H1 (cell line): Measurements from ENCODE around the gene E2F8. TPM values are rescaled to one million over a fixed set of nuclear protein-coding genes. Genes with fewer than 3 reads are reported as not detected.

ENCODE experiments used
- CTCF ChIA-PET: fragments of 300-600 bp; sonication (Branson Sonifier 250); formaldehyde crosslinking; loops from one replicate; lab custom pipeline; 2021; ENCODE audit not compliant: partially characterized antibody; lab: Charles Lee
- POLR2A ChIA-PET: fragments of 300-600 bp; sonication (Branson Sonifier 250); formaldehyde crosslinking; loops from one replicate; lab custom pipeline; 2021; ENCODE audit warnings: inconsistent platforms; ENCODE audit not compliant: partially characterized antibody; lab: Charles Lee
- DNase-seq, 2 experiments: peaks; one replicate each; pipeline versions ENCODE4 v3.0.0 to v3.0.0-alpha.2; 2010 to 2022; ENCODE audit warnings: low spot score in 2 of 2, low read depth in 1 of 2, mixed read lengths in 1 of 2
- FAIRE-seq: peaks from 2 replicates; lab custom pipeline; 2011; peaks lifted over from hg19 to GRCh38; lab: Jason Lieb, UNC
- H2AFZ ChIP-seq: 2 replicates; pipeline ENCODE4 v1.8.1; 2012; ENCODE audit warnings: low read length, inconsistent platforms
- H2AK5ac ChIP-seq: 2 replicates; pipeline ENCODE4 v1.6.1; 2013; ENCODE audit warnings: low read depth, low read length
- H2BK120ac ChIP-seq: replicated peaks from 2 replicates; pipeline ENCODE3; 2013; ENCODE audit warnings: low read depth, low read length, inconsistent platforms
- H2BK12ac ChIP-seq: 2 replicates; pipeline ENCODE4 v1.6.1; 2013; ENCODE audit warnings: low read depth, low read length
- H2BK15ac ChIP-seq: 2 replicates; pipeline ENCODE4 v1.6.1; 2013; ENCODE audit warnings: low read length
- H2BK20ac ChIP-seq: 2 replicates; pipeline ENCODE4 v1.6.1; 2013; ENCODE audit warnings: low read length
- H2BK5ac ChIP-seq: 2 replicates; pipeline ENCODE4 v1.6.1; 2013; ENCODE audit warnings: low read depth, low read length
- H3K14ac ChIP-seq: 2 replicates; pipeline ENCODE4 v1.6.1; 2013; ENCODE audit warnings: inconsistent platforms; ENCODE audit not compliant: insufficient read length
- H3K18ac ChIP-seq: 2 replicates; pipeline ENCODE4 v1.6.1; 2013; ENCODE audit warnings: low read length; ENCODE audit errors: extremely low read depth
- H3K23ac ChIP-seq: 2 replicates; pipeline ENCODE4 v1.6.1; 2013; ENCODE audit warnings: inconsistent platforms; ENCODE audit not compliant: insufficient read length
- H3K23me2 ChIP-seq: 2 replicates; pipeline ENCODE4 v1.6.1; 2013; ENCODE audit warnings: low read depth, low read length
- H3K27ac ChIP-seq: 2 replicates; pipeline ENCODE4 v1.6.1; 2011; ENCODE audit warnings: low read depth, low read length, inconsistent platforms
- H3K27me3 ChIP-seq, 4 experiments: replicated peaks in 1 of 4; 1 replicate in 1 of 4; 2 replicates in 3 of 4; pipeline versions ENCODE4 v1.6.1 to v1.8.1; 2011 to 2013; ENCODE audit warnings: low read length in 3 of 4, mild to moderate bottlenecking in 3 of 4, inconsistent platforms in 2 of 4, mixed read lengths in 2 of 4, moderate library complexity in 1 of 4; ENCODE audit not compliant: control insufficient read depth in 3 of 4, insufficient read depth in 3 of 4; ENCODE audit errors: extremely low read depth in 1 of 4
- H3K36me3 ChIP-seq, 4 experiments: 2 replicates each; pipeline versions ENCODE4 v1.6.1 to v1.8.1; 2011 to 2013; ENCODE audit warnings: mild to moderate bottlenecking in 4 of 4, low read length in 3 of 4, moderate library complexity in 2 of 4, control low read depth in 1 of 4, inconsistent platforms in 1 of 4; ENCODE audit not compliant: insufficient read depth in 4 of 4, control insufficient read depth in 2 of 4
- H3K4ac ChIP-seq: replicated peaks from 2 replicates; pipeline ENCODE3; 2013; ENCODE audit warnings: low read length, low read depth, mixed read lengths, inconsistent platforms; ENCODE audit not compliant: insufficient read length
- H3K4me1 ChIP-seq, 4 experiments: replicated peaks in 1 of 4; 1 replicate in 1 of 4; 2 replicates in 3 of 4; pipeline versions ENCODE4 v1.6.1 to v1.8.1; 2011 to 2013; ENCODE audit warnings: low read length in 3 of 4, inconsistent platforms in 2 of 4, mixed read lengths in 1 of 4; ENCODE audit not compliant: insufficient read depth in 4 of 4, control insufficient read depth in 3 of 4
- H3K4me2 ChIP-seq, 2 experiments: 2 replicates each; pipeline versions ENCODE4 v1.6.1 to v1.8.1; 2011 to 2013; ENCODE audit warnings: low read depth in 2 of 2, low read length in 2 of 2, control low read depth in 1 of 2, inconsistent platforms in 1 of 2, mild to moderate bottlenecking in 1 of 2; ENCODE audit not compliant: insufficient read depth in 1 of 2
- H3K4me3 ChIP-seq, 4 experiments: fragments of 200-600, 300-600 bp in 1 of 4; sonication (generic), shearing (Covaris generic), sonication (Bioruptor Twin) in 1 of 4; 2 replicates each; pipeline versions ENCODE4 v1.5.1 to v1.8.1; 2011 to 2016; ENCODE audit warnings: low read length in 4 of 4, low read depth in 3 of 4, control low read depth in 2 of 4, inconsistent platforms in 2 of 4, mild to moderate bottlenecking in 2 of 4, mixed read lengths in 1 of 4, moderate library complexity in 1 of 4; ENCODE audit not compliant: insufficient read depth in 2 of 4; ENCODE audit errors: extremely low read depth in 1 of 4
- H3K56ac ChIP-seq: replicated peaks from 2 replicates; pipeline ENCODE3; 2013; ENCODE audit warnings: low read depth, mild to moderate bottlenecking, mixed read lengths, low read length, inconsistent platforms; ENCODE audit not compliant: insufficient read length
- H3K79me1 ChIP-seq: 2 replicates; pipeline ENCODE4 v1.6.1; 2013; ENCODE audit warnings: low read depth, low read length, control low read depth
- H3K79me2 ChIP-seq, 2 experiments: 2 replicates each; pipeline versions ENCODE4 v1.6.1 to v1.8.1; 2012 to 2013; ENCODE audit warnings: low read length in 2 of 2, mild to moderate bottlenecking in 2 of 2, inconsistent platforms in 1 of 2; ENCODE audit not compliant: insufficient read depth in 2 of 2, control insufficient read depth in 1 of 2
- H3K9ac ChIP-seq, 4 experiments: replicated peaks in 1 of 4; 1 replicate in 1 of 4; 2 replicates in 3 of 4; pipeline versions ENCODE4 v1.6.1 to v1.8.1; 2011 to 2013; ENCODE audit warnings: low read depth in 3 of 4, low read length in 3 of 4, control low read depth in 2 of 4, mild to moderate bottlenecking in 2 of 4, moderate library complexity in 2 of 4, inconsistent platforms in 1 of 4; ENCODE audit errors: extremely low read depth in 1 of 4
- H3K9me3 ChIP-seq, 2 experiments: 2 replicates each; pipeline versions ENCODE4 v1.6.1 to v1.8.1; 2012 to 2013; ENCODE audit warnings: mild to moderate bottlenecking in 2 of 2, moderate library complexity in 2 of 2, control low read depth in 1 of 2, inconsistent platforms in 1 of 2, low read depth in 1 of 2, low read length in 1 of 2, mixed read lengths in 1 of 2; ENCODE audit not compliant: insufficient read depth in 2 of 2
- H4K20me1 ChIP-seq, 2 experiments: replicated peaks in 1 of 2; 2 replicates each; pipeline versions ENCODE3 to v1.8.1; 2011 to 2013; ENCODE audit warnings: inconsistent platforms in 2 of 2, low read length in 2 of 2, mild to moderate bottlenecking in 1 of 2; ENCODE audit not compliant: insufficient read depth in 2 of 2, control insufficient read depth in 1 of 2
- H4K5ac ChIP-seq: 2 replicates; pipeline ENCODE4 v1.6.1; 2013; ENCODE audit warnings: low read length, low read depth, mixed read lengths, inconsistent platforms; ENCODE audit not compliant: insufficient read length
- H4K8ac ChIP-seq: 2 replicates; pipeline ENCODE4 v1.8.0; 2013; ENCODE audit warnings: mild to moderate bottlenecking, moderate library complexity, low read length, inconsistent platforms; ENCODE audit not compliant: insufficient read depth; ENCODE audit errors: extremely low read depth
- H4K91ac ChIP-seq: replicated peaks from 2 replicates; pipeline ENCODE3; 2013; ENCODE audit warnings: low read length, mixed read lengths, inconsistent platforms; ENCODE audit not compliant: insufficient read length
- ASH2L ChIP-seq: fragments of 200-600, 300-600 bp; sonication (generic); IDR thresholded peaks from one replicate; pipeline ENCODE4 v1.7.1; 2017; ENCODE audit warnings: low read length
- CREB1 ChIP-seq: IDR thresholded peaks from 2 replicates; pipeline ENCODE4 v1.6.1; 2012; ENCODE audit warnings: inconsistent platforms
- KDM5A ChIP-seq: fragments of 200-600 bp; IDR thresholded peaks from 2 replicates; pipeline ENCODE4 v1.7.1; 2012; ENCODE audit warnings: mild to moderate bottlenecking, low read length, inconsistent platforms, mixed read lengths
- SAP30 ChIP-seq: fragments of 300-600 bp; sonication (generic); IDR thresholded peaks from 2 replicates; pipeline ENCODE4 v1.7.1; 2012; ENCODE audit warnings: low read length, moderate library complexity, mild to moderate bottlenecking, inconsistent platforms; ENCODE audit not compliant: insufficient read depth, insufficient replicate concordance
- WGBS, 2 experiments: shearing (Covaris generic) in 1 of 2; methylation state at CpG; one replicate each; pipeline versions ENCODE4 v1.1.6 to v1.1.7; 2013 to 2015; ENCODE audit warnings: low lambda C conversion rate in 2 of 2, mixed read lengths in 2 of 2, inconsistent platforms in 1 of 2, low coverage in 1 of 2, missing lambda C conversion rate in 1 of 2; ENCODE audit not compliant: insufficient replicate concordance in 2 of 2, insufficient coverage in 1 of 2, insufficient read length in 1 of 2; ENCODE audit errors: extremely low coverage in 1 of 2, missing lambda C conversion rate in 1 of 2; 5-methylcytosine and 5-hydroxymethylcytosine counted together
- polyA plus RNA-seq, 7 experiments: library from polyadenylated mRNA; depleted of rRNA in 3 of 7; stranded (reverse) in 5 of 7; unstranded in 2 of 7; fragments of >200 nt in 5 of 7; fragments of 200-250 nt in 2 of 7; gene quantifications; 1 replicate in 5 of 7; 2 replicates in 1 of 7; 4 replicates in 1 of 7; pipeline versions ENCODE4 v1.2.1 to v1.2.3, GENCODE V29; 2011 to 2013; ENCODE audit warnings: missing spikeins in 2 of 7, mixed read lengths in 2 of 7
- total RNA-seq: library from RNA; stranded (reverse); fragmentation: NEBNext Ultra II Directional; extraction: Animal tissue kit (Norgen Biotek cat#: 25700); gene quantifications from 2 replicates; pipeline ENCODE4 v1.2.1, GENCODE V29; 2021

E2F8 gene
- total and polyA plus RNA-seq, 2 of the 8 experiments (the other 6 are each of a cell fraction or from before 2014, with no cell fraction given): 5.4 to 11.4 TPM

- no peaks in the 10 kb centered on the region for H4K20me1 ChIP-seq
- H3K9ac ChIP-seq: no peak overlapping the region
- POLR2A ChIA-PET: no interaction called here
- CTCF ChIA-PET: interaction anchor here (0.6 to 1.8 kb wide), 6 partner anchors 21 to 111 kb away, joined by 3 to 6 read pairs (median 3); no protein-coding TSS in a partner anchor
- no peaks in the 10 kb centered on the region for H3K4me1 ChIP-seq
- no peak overlapping the region for H3K14ac ChIP-seq
- H4K8ac ChIP-seq: no peak overlapping the region
- H3K79me2 ChIP-seq: no peaks in the 10 kb centered on the region
- DNase-seq (no peak), FAIRE-seq (no peak)
- no peaks in the 10 kb centered on the region for H3K79me1 ChIP-seq
- no peaks in the 10 kb centered on the region for H3K27me3 ChIP-seq
- no peaks in the 10 kb centered on the region for H3K9me3 ChIP-seq
- no peak overlapping the region for H2AFZ ChIP-seq
- no peak overlapping the region for H2AK5ac ChIP-seq
- no peak overlapping the region for H3K18ac ChIP-seq
- no peak overlapping the region for H3K4me3 ChIP-seq
- H3K4me2 ChIP-seq: no peak overlapping the region
- no peak overlapping the region for H2BK5ac ChIP-seq
- H4K5ac ChIP-seq: no peak overlapping the region
- no peak overlapping the region for H4K91ac ChIP-seq
- H2BK20ac ChIP-seq: no peak overlapping the region
- H3K23me2 ChIP-seq: no peaks in the 10 kb centered on the region
- H3K36me3 ChIP-seq: peaks cover 0 to 6% (median under 1%) of the 10 kb centered on the region in 4 experiments; a peak in 3 of 8 replicates
- H3K56ac ChIP-seq: no peak overlapping the region
- no peak overlapping the region for H2BK120ac ChIP-seq
- H3K23ac ChIP-seq: no peak overlapping the region
- no peak overlapping the region for H3K4ac ChIP-seq
- whole genome bisulfite sequencing, 2 experiments: 91% methylated on average over 5 of the region's 5 CpGs; no CpG with 5 or more reads in 1 of the 2 experiments
- no peak overlapping the region for H2BK12ac ChIP-seq
- H3K27ac ChIP-seq: no peak overlapping the region
- H2BK15ac ChIP-seq: no peak overlapping the region
- TF ChIP-seq KDM5A (no peak), SAP30 (no peak), ASH2L (no peak), CREB1 (no peak)
These were observed 59.0 kb downstream of the E2F8 start for GRCh38 chr11:19181531-19182261.
